HUDEP-2 (cell line): ENCODE measurements around the gene HLA-DOB.

Experiments used
- DNase-seq, 76 experiments: peaks; one replicate each; lab custom pipeline; 2025; ENCODE audit not compliant: unreplicated experiment in 76 of 76; lab: John Stamatoyannopoulos, UW

Gene HLA-DOB

GRCh38 chr6:32816746-32817204 lies at the start of gene HLA-DOB:
Gene HLA-DOB, minus strand, starts transcription at chr6:32817002. Its CDS starts 51 bp downstream, at chr6:32816951.
- DNase-seq, result peak in 3 of 76 experiments; percentile 11 to 30 (median 12)

GRCh38 chr6:32865724-32866443 lies 49.1 kb upstream of the HLA-DOB start:
- no peak for DNase-seq

GRCh38 chr6:32862725-32863124 lies 45.9 kb upstream of the HLA-DOB start:
- no peak for DNase-seq

GRCh38 chr6:32860674-32861073 lies 43.9 kb upstream of the HLA-DOB start:
- no peak for DNase-seq

GRCh38 chr6:32858194-32858593 lies 41.4 kb upstream of the HLA-DOB start:
- no peak for DNase-seq

GRCh38 chr6:32857156-32857891 lies 40.5 kb upstream of the HLA-DOB start:
- peak in 56 of 76 experiments; percentile 9 to 81 (median 40) for DNase-seq

- DNase-seq, result no peak
Observed at GRCh38 chr6:32855467-32856174, 38.8 kb upstream of the HLA-DOB start.

GRCh38 chr6:32854376-32855178 lies 37.8 kb upstream of the HLA-DOB start:
- DNase-seq, result peak in 1 of 76 experiments; percentile 30

GRCh38 chr6:32853541-32854375 lies 37.0 kb upstream of the HLA-DOB start, which contains the start of the genes PSMB9 and TAP1:
Gene PSMB9, plus strand, starts transcription at chr6:32854192. Its CDS starts 38 bp downstream, at chr6:32854230.
Gene TAP1, minus strand, starts transcription at chr6:32853704. Its CDS starts 68 bp downstream, at chr6:32853636.
- peak in 74 of 76 experiments; percentile 69 to 99 (median 89) for DNase-seq

GRCh38 chr6:32852844-32853540 lies 36.2 kb upstream of the HLA-DOB start:
- peak in 32 of 76 experiments; percentile 20 to 91 (median 43) for DNase-seq

GRCh38 chr6:32852018-32852843 lies 35.4 kb upstream of the HLA-DOB start:
- DNase-seq, result no peak

- DNase-seq, result no peak
Observed at GRCh38 chr6:32851025-32851424, 34.2 kb upstream of the HLA-DOB start.

- DNase-seq, result no peak
Observed at GRCh38 chr6:32849126-32849525, 32.3 kb upstream of the HLA-DOB start.

GRCh38 chr6:32847795-32848194 lies 31.0 kb upstream of the HLA-DOB start:
- no peak for DNase-seq

- DNase-seq, result no peak
Observed at GRCh38 chr6:32847004-32847403, 30.2 kb upstream of the HLA-DOB start.

GRCh38 chr6:32845384-32845884 lies 28.6 kb upstream of the HLA-DOB start:
- no peak for DNase-seq

GRCh38 chr6:32844839-32845383 lies 28.1 kb upstream of the HLA-DOB start:
- DNase-seq, result no peak
